Measurements from ENCODE around the gene RANBP10.

DNA sequence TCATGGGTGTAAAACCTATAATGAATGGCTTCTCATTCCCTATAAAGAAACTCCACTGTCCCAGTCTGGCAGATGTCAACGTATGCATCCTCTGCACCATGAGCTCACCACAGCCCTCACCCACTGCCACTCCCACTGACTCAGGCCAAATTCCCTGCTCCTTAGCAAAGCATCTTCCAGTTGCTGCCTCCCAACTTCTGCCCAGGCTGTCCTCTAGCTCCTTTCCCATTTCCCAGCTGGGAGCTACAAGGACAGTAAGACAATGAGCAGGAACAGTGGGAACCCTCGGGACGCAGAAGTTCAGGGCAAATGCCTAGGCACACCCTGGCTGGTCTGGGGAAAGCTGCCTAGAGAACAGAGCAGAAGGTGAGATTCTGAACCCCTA is 26.7 kb upstream of the RANBP10 start:
- TF ChIP-seq CTCF (IDR thresholded peaks at IDR 0.05) = no peak
- no peak for TF ChIP-seq POLR2AphosphoS5 (IDR thresholded peaks at IDR 0.05)
- TF ChIP-seq POLR2A (IDR thresholded peaks at IDR 0.05) = no peak
- TF ChIP-seq EP300 (IDR thresholded peaks at IDR 0.05) = no peak
